ENCODE data around the gene LOXHD1.

The LOXHD1 gene

DNA sequence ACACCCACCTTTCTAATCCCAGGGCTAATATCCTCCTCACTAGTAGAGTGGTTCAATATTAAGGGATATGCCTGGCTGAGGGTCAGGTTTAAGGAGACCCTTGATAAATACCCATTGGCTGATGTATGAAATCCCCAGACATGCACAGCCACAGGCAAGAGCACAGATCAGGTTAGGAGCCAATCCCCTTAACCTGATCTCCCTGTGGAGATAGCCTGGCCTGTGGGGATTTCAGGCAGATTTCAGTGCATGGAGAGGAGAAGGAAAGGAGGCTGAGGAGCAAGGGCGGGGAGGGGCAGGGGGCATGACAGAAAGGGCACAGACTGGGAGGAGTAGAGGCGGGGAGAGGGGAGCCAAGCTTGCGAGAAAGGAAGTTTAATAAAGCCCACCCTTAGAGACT lies 129.0 kb downstream of the LOXHD1 start:
- WGBS (ENCODE audit: extremely low coverage, insufficient coverage, insufficient read length): no CpG with 5 or more reads among the region's 3 CpGs
- no peak overlapping the region for H2BK5ac ChIP-seq (ENCODE audit: low read depth, low read length, poor library complexity)
- no peak overlapping the region for H2AK5ac ChIP-seq (ENCODE audit: low read length)
- no peak for DNase-seq
- no peak overlapping the region for H3K9ac ChIP-seq (ENCODE audit: low read length)
- no peak overlapping the region for H2BK120ac ChIP-seq (ENCODE audit: insufficient read depth, low read length, poor library complexity)
- H3K4me3 ChIP-seq (ENCODE audit: low read depth, low read length): no peak overlapping the region
- no peak overlapping the region for H2AFZ ChIP-seq (ENCODE audit: insufficient read depth, low read length, poor library complexity)
- no peak overlapping the region for H3K27ac ChIP-seq (ENCODE audit: low read depth, low read length)
- no peak overlapping the region for H4K8ac ChIP-seq (ENCODE audit: low read depth, low read length)
- no peak overlapping the region for H3K4me2 ChIP-seq (ENCODE audit: low read length)
- H4K91ac ChIP-seq (ENCODE audit: low read depth, low read length): no peak overlapping the region
- H3K4me1 ChIP-seq (ENCODE audit: control insufficient read depth in 1 of 2, insufficient read depth in 2 of 2, low read length in 2 of 2): no peaks in the 10 kb centered on the region
- no peaks in the 10 kb centered on the region for H3K27me3 ChIP-seq (ENCODE audit: insufficient read depth, low read length)
- H3K36me3 ChIP-seq (ENCODE audit: control insufficient read depth in 1 of 2, insufficient read depth in 2 of 2, low read length in 2 of 2): no peaks in the 10 kb centered on the region
- H3K79me1 ChIP-seq (ENCODE audit: low read length): no peaks in the 10 kb centered on the region
- no peak overlapping the region for H3K14ac ChIP-seq (ENCODE audit: low read length)
- H3K9me3 ChIP-seq (ENCODE audit: insufficient read depth, low read depth, low read length): peaks cover 2% of the 10 kb centered on the region
- H3K79me2 ChIP-seq (ENCODE audit: control insufficient read depth, insufficient read depth, low read length, poor library complexity): no peaks in the 10 kb centered on the region
- H4K12ac ChIP-seq (ENCODE audit: low read depth, low read length): no peak overlapping the region
- no peak overlapping the region for H3K4ac ChIP-seq (ENCODE audit: low read depth, low read length)
- no peak overlapping the region for H3K23ac ChIP-seq (ENCODE audit: low read length)
- H2BK12ac ChIP-seq (ENCODE audit: low read length): no peak overlapping the region
- no peak overlapping the region for H3K18ac ChIP-seq (ENCODE audit: low read length)

DNA sequence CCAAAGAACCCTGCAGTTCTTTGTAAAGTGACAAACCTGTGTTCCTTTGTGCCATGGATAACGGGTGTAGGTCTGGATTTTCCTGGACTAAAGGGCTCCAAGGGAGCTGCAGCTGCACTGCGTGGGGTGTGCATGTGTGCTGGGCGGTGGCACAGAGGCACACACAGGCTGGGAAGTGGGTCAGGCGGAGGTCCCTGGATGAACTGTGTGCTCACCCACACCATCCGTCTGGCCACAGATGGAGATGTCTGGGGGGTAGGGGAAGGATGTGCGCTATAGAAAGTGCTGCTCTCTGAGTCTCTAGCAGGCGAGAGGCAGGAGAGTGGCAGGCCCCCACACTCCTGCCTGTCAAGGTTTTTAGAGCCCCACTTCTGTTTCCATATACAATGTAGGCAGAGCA lies 137.2 kb downstream of the LOXHD1 start:
- H4K12ac ChIP-seq (ENCODE audit: low read depth, low read length): no peak overlapping the region
- no peaks in the 10 kb centered on the region for H3K79me1 ChIP-seq (ENCODE audit: low read length)
- no peak overlapping the region for H3K9ac ChIP-seq (ENCODE audit: low read length)
- H2AFZ ChIP-seq (ENCODE audit: insufficient read depth, low read length, poor library complexity): no peak overlapping the region
- no peak overlapping the region for H3K14ac ChIP-seq (ENCODE audit: low read length)
- no peak overlapping the region for H3K27ac ChIP-seq (ENCODE audit: low read depth, low read length)
- no peak overlapping the region for H3K4ac ChIP-seq (ENCODE audit: low read depth, low read length)
- H3K18ac ChIP-seq (ENCODE audit: low read length): no peak overlapping the region
- H4K8ac ChIP-seq (ENCODE audit: low read depth, low read length): no peak overlapping the region
- no peaks in the 10 kb centered on the region for H3K27me3 ChIP-seq (ENCODE audit: insufficient read depth, low read length)
- no peak overlapping the region for H2BK12ac ChIP-seq (ENCODE audit: low read length)
- no peaks in the 10 kb centered on the region for H3K9me3 ChIP-seq (ENCODE audit: insufficient read depth, low read depth, low read length)
- WGBS (ENCODE audit: extremely low coverage, insufficient coverage, insufficient read length): no CpG with 5 or more reads among the region's 7 CpGs
- no peaks in the 10 kb centered on the region for H3K79me2 ChIP-seq (ENCODE audit: control insufficient read depth, insufficient read depth, low read length, poor library complexity)
- no peak for DNase-seq
- H3K4me2 ChIP-seq (ENCODE audit: low read length): no peak overlapping the region
- no peak overlapping the region for H2BK120ac ChIP-seq (ENCODE audit: insufficient read depth, low read length, poor library complexity)
- no peak overlapping the region for H3K23ac ChIP-seq (ENCODE audit: low read length)
- no peaks in the 10 kb centered on the region for H3K4me1 ChIP-seq (ENCODE audit: control insufficient read depth in 1 of 2, insufficient read depth in 2 of 2, low read length in 2 of 2)
- H4K91ac ChIP-seq (ENCODE audit: low read depth, low read length): no peak overlapping the region
- H3K4me3 ChIP-seq (ENCODE audit: low read depth, low read length): no peak overlapping the region
- H2BK5ac ChIP-seq (ENCODE audit: low read depth, low read length, poor library complexity): no peak overlapping the region
- no peaks in the 10 kb centered on the region for H3K36me3 ChIP-seq (ENCODE audit: control insufficient read depth in 1 of 2, insufficient read depth in 2 of 2, low read length in 2 of 2)
- H2AK5ac ChIP-seq (ENCODE audit: low read length): no peak overlapping the region

DNA sequence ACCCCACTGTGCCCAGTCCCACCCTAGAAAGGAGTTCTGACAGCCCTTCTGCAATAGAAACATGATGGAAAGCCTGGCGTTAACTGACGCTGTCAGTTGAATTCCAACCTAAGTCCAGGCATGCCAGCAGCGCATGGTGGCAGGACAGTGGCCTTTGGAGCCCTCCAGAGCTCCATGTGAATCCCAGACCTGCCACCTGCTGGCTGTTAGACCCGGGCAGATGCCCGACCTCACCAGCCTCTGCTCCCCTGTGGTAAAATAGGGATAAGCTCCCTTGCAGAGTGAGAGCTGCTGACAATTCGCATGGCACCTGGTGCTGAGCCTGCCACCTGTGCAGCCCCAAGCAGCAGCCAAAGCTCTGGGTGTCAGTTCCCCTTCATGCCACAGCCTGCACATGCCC lies 138.6 kb downstream of the LOXHD1 start:
- no peak overlapping the region for H4K8ac ChIP-seq (ENCODE audit: low read depth, low read length)
- H3K27ac ChIP-seq (ENCODE audit: low read depth, low read length): no peak overlapping the region
- H3K36me3 ChIP-seq (ENCODE audit: control insufficient read depth in 1 of 2, insufficient read depth in 2 of 2, low read length in 2 of 2): no peaks in the 10 kb centered on the region
- H4K91ac ChIP-seq (ENCODE audit: low read depth, low read length): no peak overlapping the region
- no peak overlapping the region for H4K12ac ChIP-seq (ENCODE audit: low read depth, low read length)
- peaks cover under 1% of the 10 kb centered on the region for H3K9me3 ChIP-seq (ENCODE audit: insufficient read depth, low read depth, low read length)
- no peak overlapping the region for H3K4me2 ChIP-seq (ENCODE audit: low read length)
- H3K4ac ChIP-seq (ENCODE audit: low read depth, low read length): no peak overlapping the region
- H2BK12ac ChIP-seq (ENCODE audit: low read length): no peak overlapping the region
- no peak overlapping the region for H3K4me3 ChIP-seq (ENCODE audit: low read depth, low read length)
- H3K27me3 ChIP-seq (ENCODE audit: insufficient read depth, low read length): no peaks in the 10 kb centered on the region
- no CpG with 5 or more reads among the region's 6 CpGs for WGBS (ENCODE audit: extremely low coverage, insufficient coverage, insufficient read length)
- no peak overlapping the region for H2BK5ac ChIP-seq (ENCODE audit: low read depth, low read length, poor library complexity)
- no peak overlapping the region for H2BK120ac ChIP-seq (ENCODE audit: insufficient read depth, low read length, poor library complexity)
- DNase-seq: no peak
- no peak overlapping the region for H2AFZ ChIP-seq (ENCODE audit: insufficient read depth, low read length, poor library complexity)
- H3K14ac ChIP-seq (ENCODE audit: low read length): no peak overlapping the region
- H3K79me1 ChIP-seq (ENCODE audit: low read length): no peaks in the 10 kb centered on the region
- no peak overlapping the region for H3K9ac ChIP-seq (ENCODE audit: low read length)
- no peak overlapping the region for H3K18ac ChIP-seq (ENCODE audit: low read length)
- no peak overlapping the region for H3K23ac ChIP-seq (ENCODE audit: low read length)
- no peaks in the 10 kb centered on the region for H3K79me2 ChIP-seq (ENCODE audit: control insufficient read depth, insufficient read depth, low read length, poor library complexity)
- no peak overlapping the region for H2AK5ac ChIP-seq (ENCODE audit: low read length)
- H3K4me1 ChIP-seq (ENCODE audit: control insufficient read depth in 1 of 2, insufficient read depth in 2 of 2, low read length in 2 of 2): no peaks in the 10 kb centered on the region

DNA sequence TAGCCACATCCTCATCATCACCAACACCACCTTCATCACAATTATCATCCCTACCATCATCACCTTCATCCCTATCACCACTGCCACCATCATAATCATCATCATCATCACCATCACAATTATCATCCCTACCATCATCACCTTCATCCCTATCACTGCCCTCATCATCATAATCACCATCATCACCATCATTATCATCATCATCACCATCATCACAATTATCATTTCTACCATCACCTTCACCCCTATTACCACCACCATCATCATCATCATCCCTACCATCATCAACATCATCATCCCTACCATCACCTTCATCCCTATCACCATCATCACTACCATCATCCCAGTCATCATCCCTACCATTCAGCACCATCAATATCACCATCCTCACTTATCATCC lies 140.5 kb downstream of the LOXHD1 start:
- Histone ChIP-seq H3K79me2 (ENCODE audit: control insufficient read depth, insufficient read depth, low read length, poor library complexity) (no peaks in the 10 kb centered on the region), H2BK5ac (ENCODE audit: low read depth, low read length, poor library complexity) (no peak overlapping the region), H3K18ac (ENCODE audit: low read length) (no peak overlapping the region), H3K23ac (ENCODE audit: low read length) (no peak overlapping the region), H3K9me3 (ENCODE audit: insufficient read depth, low read depth, low read length) (peaks cover 2% of the 10 kb centered on the region), H3K27ac (ENCODE audit: low read depth, low read length) (no peak overlapping the region), H4K91ac (ENCODE audit: low read depth, low read length) (no peak overlapping the region), H3K9ac (ENCODE audit: low read length) (no peak overlapping the region), H4K12ac (ENCODE audit: low read depth, low read length) (no peak overlapping the region), H3K14ac (ENCODE audit: low read length) (no peak overlapping the region), H3K4ac (ENCODE audit: low read depth, low read length) (no peak overlapping the region), H3K36me3 (ENCODE audit: control insufficient read depth in 1 of 2, insufficient read depth in 2 of 2, low read length in 2 of 2) (no peaks in the 10 kb centered on the region), H3K27me3 (ENCODE audit: insufficient read depth, low read length) (no peaks in the 10 kb centered on the region), H3K79me1 (ENCODE audit: low read length) (no peaks in the 10 kb centered on the region), H2AK5ac (ENCODE audit: low read length) (no peak overlapping the region), H3K4me2 (ENCODE audit: low read length) (no peak overlapping the region), H3K4me3 (ENCODE audit: low read depth, low read length) (no peak overlapping the region), H2BK120ac (ENCODE audit: insufficient read depth, low read length, poor library complexity) (no peak overlapping the region), H3K4me1 (ENCODE audit: control insufficient read depth in 1 of 2, insufficient read depth in 2 of 2, low read length in 2 of 2) (no peaks in the 10 kb centered on the region), H2BK12ac (ENCODE audit: low read length) (no peak overlapping the region), H2AFZ (ENCODE audit: insufficient read depth, low read length, poor library complexity) (no peak overlapping the region), H4K8ac (ENCODE audit: low read depth, low read length) (no peak overlapping the region)
- no peak for DNase-seq

DNA sequence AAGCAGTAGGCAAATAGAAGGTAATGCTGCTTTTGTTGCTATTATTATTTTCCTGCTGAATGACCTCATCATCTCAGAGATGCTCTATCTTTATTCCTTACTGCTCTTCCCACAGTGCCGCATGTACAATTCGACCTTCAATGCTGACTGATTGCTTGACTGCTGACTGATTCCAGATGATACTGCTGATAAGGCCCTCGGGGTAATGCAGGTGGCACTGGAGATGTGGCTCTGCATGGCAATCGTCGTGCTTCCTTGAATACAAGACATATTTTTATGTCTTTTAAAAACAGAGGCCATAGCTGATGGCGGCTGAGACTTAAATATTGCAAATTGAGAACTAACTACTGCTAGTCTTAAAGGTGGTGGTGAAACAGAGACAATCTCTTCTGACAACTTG lies 146.6 kb downstream of the LOXHD1 start:
- Histone ChIP-seq H3K27me3 (ENCODE audit: insufficient read depth, low read length) (no peaks in the 10 kb centered on the region), H3K23ac (ENCODE audit: low read length) (no peak overlapping the region), H3K27ac (ENCODE audit: low read depth, low read length) (no peak overlapping the region), H3K79me1 (ENCODE audit: low read length) (no peaks in the 10 kb centered on the region), H3K79me2 (ENCODE audit: control insufficient read depth, insufficient read depth, low read length, poor library complexity) (no peaks in the 10 kb centered on the region), H2BK5ac (ENCODE audit: low read depth, low read length, poor library complexity) (no peak overlapping the region), H3K4me2 (ENCODE audit: low read length) (no peak overlapping the region), H2BK12ac (ENCODE audit: low read length) (no peak overlapping the region), H4K12ac (ENCODE audit: low read depth, low read length) (no peak overlapping the region), H2BK120ac (ENCODE audit: insufficient read depth, low read length, poor library complexity) (no peak overlapping the region), H3K4me1 (ENCODE audit: control insufficient read depth in 1 of 2, insufficient read depth in 2 of 2, low read length in 2 of 2) (no peaks in the 10 kb centered on the region), H4K8ac (ENCODE audit: low read depth, low read length) (no peak overlapping the region), H3K18ac (ENCODE audit: low read length) (no peak overlapping the region), H3K4me3 (ENCODE audit: low read depth, low read length) (no peak overlapping the region), H3K4ac (ENCODE audit: low read depth, low read length) (no peak overlapping the region), H2AK5ac (ENCODE audit: low read length) (no peak overlapping the region), H4K91ac (ENCODE audit: low read depth, low read length) (no peak overlapping the region), H2AFZ (ENCODE audit: insufficient read depth, low read length, poor library complexity) (no peak overlapping the region), H3K9me3 (ENCODE audit: insufficient read depth, low read depth, low read length) (peaks cover 4% of the 10 kb centered on the region), H3K14ac (ENCODE audit: low read length) (no peak overlapping the region), H3K36me3 (ENCODE audit: control insufficient read depth in 1 of 2, insufficient read depth in 2 of 2, low read length in 2 of 2) (no peaks in the 10 kb centered on the region), H3K9ac (ENCODE audit: low read length) (no peak overlapping the region)
- no peak for DNase-seq
- WGBS (ENCODE audit: extremely low coverage, insufficient coverage, insufficient read length): no CpG with 5 or more reads among the region's 6 CpGs

Data from trophoblast cell (in vitro differentiated cells and primary cell).